HUES48 (cell line): Measurements from ENCODE around the gene SEMA4D.

Experiments used
- H3K27ac ChIP-seq: one replicate; pipeline ENCODE4 v1.7.0; 2013; ENCODE audit warnings: low read depth, low read length, inconsistent platforms
- H3K27me3 ChIP-seq: 2 replicates; pipeline ENCODE4 v1.6.1; 2013; ENCODE audit warnings: mild to moderate bottlenecking, low read length; ENCODE audit not compliant: control insufficient read depth, insufficient read depth
- H3K36me3 ChIP-seq: 2 replicates; pipeline ENCODE4 v1.6.1; 2013; ENCODE audit warnings: low read length; ENCODE audit not compliant: control insufficient read depth, insufficient read depth
- H3K4me1 ChIP-seq: 2 replicates; pipeline ENCODE4 v1.6.1; 2013; ENCODE audit warnings: mild to moderate bottlenecking, low read length; ENCODE audit not compliant: control insufficient read depth, insufficient read depth
- H3K4me3 ChIP-seq: 2 replicates; pipeline ENCODE4 v1.5.1; 2013; ENCODE audit warnings: mild to moderate bottlenecking, low read depth, low read length
- H3K9ac ChIP-seq: 2 replicates; pipeline ENCODE4 v1.6.1; 2013; ENCODE audit warnings: mild to moderate bottlenecking, low read depth, low read length, moderate library complexity
- H3K9me3 ChIP-seq: 2 replicates; pipeline ENCODE4 v1.6.1; 2013; ENCODE audit warnings: low read length; ENCODE audit not compliant: control insufficient read depth, insufficient read depth

SEMA4D gene

DNA sequence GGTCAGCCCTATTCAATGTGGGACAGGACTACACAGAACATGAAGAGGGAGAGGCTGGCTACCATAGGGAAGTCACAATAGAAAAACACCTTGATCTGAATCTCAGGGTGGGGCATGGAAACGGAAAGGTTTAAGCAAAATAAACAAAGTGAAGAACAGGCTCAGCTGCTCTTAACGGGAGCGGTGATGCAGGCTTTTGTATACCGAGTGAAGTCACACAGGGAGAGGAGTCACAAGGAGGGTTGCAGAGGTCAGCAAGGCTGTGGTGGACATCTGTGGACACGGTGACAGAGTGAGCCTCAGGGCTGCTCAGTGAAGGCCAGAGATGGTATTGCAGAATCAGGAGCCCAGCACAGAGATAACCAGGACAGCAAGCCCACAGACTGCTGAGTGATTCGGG is 30.6 kb upstream of the SEMA4D start:
- Histone ChIP-seq H3K4me3 (no peak overlapping the region), H3K9me3 (0 out of 2 replicates have a peak, but pooled peaks cover 4% of the 10 kb centered on the region), H3K27ac (no peak overlapping the region), H3K27me3 (no peaks in the 10 kb centered on the region), H3K9ac (no peak overlapping the region), H3K4me1 (no peaks in the 10 kb centered on the region), H3K36me3 (no peaks in the 10 kb centered on the region)

DNA sequence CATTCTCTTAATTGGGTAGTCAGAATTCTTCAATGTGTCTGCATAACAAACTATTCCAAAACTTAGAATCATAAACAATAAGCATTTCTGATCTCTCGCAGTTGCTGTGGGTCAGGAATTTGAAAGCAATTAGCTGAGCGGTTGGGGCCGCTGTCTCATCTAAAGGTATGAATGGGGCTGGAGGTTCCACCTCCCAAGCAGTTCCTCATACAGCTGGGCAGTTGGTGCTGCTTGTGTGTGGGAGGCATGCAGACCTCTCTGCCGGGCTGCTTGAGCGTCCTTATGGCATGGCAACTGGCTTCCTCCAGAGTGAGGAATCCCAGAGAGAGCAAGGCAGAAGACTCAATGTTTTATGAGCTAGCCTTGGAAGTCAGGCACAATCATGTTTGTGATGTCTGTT is 30.2 kb upstream of the SEMA4D start:
- H3K27me3 ChIP-seq, result no peaks in the 10 kb centered on the region
- H3K4me1 ChIP-seq, result no peaks in the 10 kb centered on the region
- H3K9me3 ChIP-seq, result 0 out of 2 replicates have a peak, but pooled peaks cover 4% of the 10 kb centered on the region
- no peak overlapping the region for H3K9ac ChIP-seq
- H3K4me3 ChIP-seq, result no peak overlapping the region
- no peak overlapping the region for H3K27ac ChIP-seq
- H3K36me3 ChIP-seq, result no peaks in the 10 kb centered on the region

- Histone ChIP-seq H3K9ac (no peak overlapping the region), H3K36me3 (no peaks in the 10 kb centered on the region), H3K4me3 (no peak overlapping the region), H3K27ac (no peak overlapping the region), H3K9me3 (0 out of 2 replicates have a peak, but pooled peaks cover 4% of the 10 kb centered on the region), H3K27me3 (no peaks in the 10 kb centered on the region), H3K4me1 (no peaks in the 10 kb centered on the region)
These were observed 29.2 kb upstream of the SEMA4D start for GRCh38 chr9:89527084-89527483.

DNA sequence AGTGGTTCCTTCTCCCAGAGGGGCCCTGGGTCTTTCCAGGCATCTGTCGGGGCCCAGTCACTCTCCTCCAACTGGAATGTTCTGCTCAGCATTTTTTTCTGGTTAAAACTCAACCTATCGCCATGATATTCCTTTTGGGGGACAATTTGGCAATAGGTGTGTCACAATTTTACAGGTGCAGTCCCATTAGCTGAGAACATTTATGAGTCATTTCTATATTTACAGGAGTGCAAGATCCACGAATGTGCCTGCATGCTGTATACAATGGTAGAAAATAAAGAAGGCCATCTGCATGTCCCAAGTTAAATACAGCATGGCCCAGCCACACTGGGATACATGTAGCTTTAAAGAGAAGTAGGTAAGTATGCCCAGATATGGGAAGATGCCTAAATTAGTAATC is 28.8 kb upstream of the SEMA4D start:
- H3K4me3 ChIP-seq, result no peak overlapping the region
- H3K4me1 ChIP-seq, result no peaks in the 10 kb centered on the region

DNA sequence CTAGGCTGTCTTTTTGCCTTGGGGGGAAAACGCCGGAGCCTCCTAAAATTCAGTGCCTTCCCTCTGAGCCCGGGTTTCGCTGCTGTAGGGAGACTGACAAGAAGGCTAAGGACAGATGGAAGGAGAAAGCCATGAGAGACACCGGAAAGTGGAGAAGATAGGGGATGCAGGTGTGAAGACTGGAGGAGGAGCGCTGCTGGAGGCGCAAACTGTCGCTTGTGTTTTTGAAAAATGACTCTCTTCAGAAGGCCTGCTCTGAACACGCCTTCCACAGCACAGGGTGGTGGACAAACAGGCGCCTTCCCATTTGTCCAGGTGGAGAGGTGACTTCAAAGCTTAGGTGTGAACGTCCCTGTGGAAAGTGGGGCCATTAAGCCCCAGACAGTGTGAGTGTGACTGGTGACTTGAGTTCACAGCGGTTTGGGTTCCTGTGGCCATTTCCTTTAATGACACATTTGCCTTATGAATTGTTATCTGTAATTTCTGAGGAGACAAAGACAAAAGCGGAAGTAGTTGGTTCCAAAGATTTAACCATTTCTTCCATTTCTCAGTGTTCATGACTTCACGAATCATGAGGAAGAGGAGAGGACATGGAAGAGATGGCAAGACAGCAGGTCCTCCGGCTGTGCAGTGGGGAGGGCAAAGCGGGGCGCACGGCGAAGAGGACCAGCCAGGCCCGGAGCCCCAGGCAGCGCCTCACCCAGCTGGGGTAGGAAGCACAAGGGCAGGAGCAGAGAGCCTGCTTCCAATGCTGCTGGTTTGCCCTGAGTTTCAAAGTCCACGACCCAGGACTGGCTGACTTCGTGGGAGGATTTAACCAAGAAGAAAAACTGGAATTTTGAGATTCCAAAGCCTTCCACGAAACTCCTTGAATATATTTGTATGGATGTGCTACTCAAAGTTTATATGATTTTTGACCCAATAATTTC is 27.8 kb upstream of the SEMA4D start:
- no peak overlapping the region for H3K27ac ChIP-seq
- no peak overlapping the region for H3K4me3 ChIP-seq
- no peaks in the 10 kb centered on the region for H3K27me3 ChIP-seq
- H3K9ac ChIP-seq, result no peak overlapping the region
- H3K36me3 ChIP-seq, result no peaks in the 10 kb centered on the region
- H3K4me1 ChIP-seq, result no peaks in the 10 kb centered on the region
- 0 out of 2 replicates have a peak, but pooled peaks cover under 1% of the 10 kb centered on the region for H3K9me3 ChIP-seq

More for the DNA sequence above, 28.8 kb upstream of the SEMA4D start:
- H3K9ac ChIP-seq, result no peak overlapping the region
- H3K9me3 ChIP-seq, result 0 out of 2 replicates have a peak, but pooled peaks cover 4% of the 10 kb centered on the region
- no peaks in the 10 kb centered on the region for H3K36me3 ChIP-seq
- H3K27me3 ChIP-seq, result no peaks in the 10 kb centered on the region
- H3K27ac ChIP-seq, result no peak overlapping the region

- H3K9me3 ChIP-seq, result no peaks in the 10 kb centered on the region
- no peak overlapping the region for H3K4me3 ChIP-seq
- no peak overlapping the region for H3K27ac ChIP-seq
- H3K27me3 ChIP-seq, result no peaks in the 10 kb centered on the region
- no peak overlapping the region for H3K9ac ChIP-seq
- no peaks in the 10 kb centered on the region for H3K36me3 ChIP-seq
- H3K4me1 ChIP-seq, result no peaks in the 10 kb centered on the region
These were observed 27.1 kb upstream of the SEMA4D start for GRCh38 chr9:89524963-89525362.

DNA sequence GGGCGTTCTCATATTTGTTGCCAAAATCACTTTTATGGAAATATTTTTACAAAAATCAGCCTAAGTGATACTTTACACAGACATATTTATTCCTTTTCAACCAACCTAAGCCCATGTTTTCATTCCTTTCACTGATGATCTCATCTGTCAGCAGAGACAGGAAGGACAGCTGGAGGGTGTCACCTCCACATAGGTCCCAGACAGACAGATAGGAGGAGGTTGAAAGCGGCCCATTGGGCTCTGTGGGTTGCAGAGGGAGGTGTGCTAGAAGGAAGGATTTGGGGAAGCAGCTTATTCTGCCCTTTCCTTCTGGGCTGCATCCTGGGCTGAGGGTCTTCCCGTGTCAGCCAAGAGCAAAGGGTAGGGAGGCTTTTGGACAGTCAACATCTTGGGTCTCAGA is 26.0 kb upstream of the SEMA4D start:
- Histone ChIP-seq H3K27ac (no peak overlapping the region), H3K27me3 (no peaks in the 10 kb centered on the region), H3K4me1 (no peaks in the 10 kb centered on the region), H3K36me3 (no peaks in the 10 kb centered on the region), H3K4me3 (no peak overlapping the region), H3K9ac (no peak overlapping the region), H3K9me3 (no peaks in the 10 kb centered on the region)

GRCh38 chr9:89522959-89523285 is 25.0 kb upstream of the SEMA4D start:
- H3K27me3 ChIP-seq, result no peaks in the 10 kb centered on the region
- no peak overlapping the region for H3K27ac ChIP-seq
- H3K4me1 ChIP-seq, result no peaks in the 10 kb centered on the region
- H3K36me3 ChIP-seq, result no peaks in the 10 kb centered on the region
- H3K9ac ChIP-seq, result no peak overlapping the region
- H3K4me3 ChIP-seq, result no peak overlapping the region
- H3K9me3 ChIP-seq, result no peaks in the 10 kb centered on the region

DNA sequence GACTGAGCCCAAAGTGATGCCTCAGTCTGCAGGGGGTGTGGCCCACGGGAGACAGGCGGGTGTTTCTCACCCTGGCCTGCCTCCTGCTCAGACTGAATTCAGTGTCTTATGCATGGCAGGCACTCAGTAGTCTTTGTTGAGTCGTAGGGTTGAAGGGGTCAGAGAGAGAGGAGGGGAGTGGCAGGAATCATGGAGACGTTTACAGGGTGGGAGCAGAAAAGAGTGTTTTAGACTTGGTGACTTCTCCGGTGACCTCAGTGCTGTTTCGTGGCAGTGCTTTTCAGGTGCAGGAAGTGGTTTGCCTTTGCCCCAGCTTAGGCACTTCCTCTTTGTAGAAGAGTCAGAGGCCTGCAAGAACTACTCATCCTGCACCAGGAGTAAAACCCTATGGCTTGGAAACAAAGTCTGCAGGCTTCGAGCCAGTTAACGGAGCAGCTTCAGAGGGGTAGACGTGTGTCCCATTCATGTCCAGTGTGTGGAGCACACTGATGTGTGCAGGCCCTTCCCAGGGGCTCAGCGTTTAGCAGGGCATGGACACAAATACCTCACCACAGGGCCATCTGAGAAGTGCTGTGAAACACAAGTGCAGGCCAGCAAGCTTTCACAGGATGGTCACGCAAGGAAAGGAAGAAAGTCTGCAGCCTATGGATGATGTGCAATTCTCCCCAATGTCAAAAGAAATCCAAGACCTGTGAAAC is 24.5 kb upstream of the SEMA4D start:
- no peak overlapping the region for H3K4me3 ChIP-seq
- no peaks in the 10 kb centered on the region for H3K36me3 ChIP-seq
- no peaks in the 10 kb centered on the region for H3K27me3 ChIP-seq
- H3K9me3 ChIP-seq, result no peaks in the 10 kb centered on the region
- no peak overlapping the region for H3K27ac ChIP-seq
- no peaks in the 10 kb centered on the region for H3K4me1 ChIP-seq
- H3K9ac ChIP-seq, result no peak overlapping the region

- Histone ChIP-seq H3K4me1 (no peaks in the 10 kb centered on the region), H3K27ac (no peak overlapping the region), H3K27me3 (no peaks in the 10 kb centered on the region), H3K9ac (no peak overlapping the region), H3K9me3 (no peaks in the 10 kb centered on the region), H3K4me3 (no peak overlapping the region), H3K36me3 (no peaks in the 10 kb centered on the region)
These were observed 21.5 kb upstream of the SEMA4D start for GRCh38 chr9:89519366-89519805.
